Small intestine (tissue), 7 donors: ENCODE data around the gene GLOD4. TPM values are rescaled to one million over a fixed set of nuclear protein-coding genes. Genes with fewer than 3 reads are reported as not detected.
"Not testable (repeated sequence)": the region's sequence is repeated elsewhere in the genome, so short reads cannot be mapped to it uniquely, and the experiment has no call there.

Source experiments
- DNase-seq, 2 donors: peaks; one replicate each; pipeline versions ENCODE4 v3.0.0 to v3.0.0-alpha.2; 2013
- FAIRE-seq: peaks from 2 replicates; lab custom pipeline; 2012; peaks lifted over from hg19 to GRCh38; lab: Jason Lieb, UNC
- H3K27ac ChIP-seq, 3 donors: one replicate each; pipeline ENCODE4 v1.5.1; 2013; ENCODE audit warnings: low read length in 2 of 3, mild to moderate bottlenecking in 2 of 3, control low read depth in 1 of 3, inconsistent platforms in 1 of 3, low read depth in 1 of 3, moderate library complexity in 1 of 3
- H3K27me3 ChIP-seq, 3 donors: one replicate each; pipeline ENCODE4 v1.6.1; 2013; ENCODE audit warnings: low read length in 3 of 3, inconsistent platforms in 1 of 3; ENCODE audit not compliant: control insufficient read depth in 3 of 3, insufficient read depth in 3 of 3
- H3K36me3 ChIP-seq, 3 donors: one replicate each; pipeline ENCODE4 v1.6.1; 2013; ENCODE audit warnings: low read length in 3 of 3, inconsistent platforms in 1 of 3, low read depth in 1 of 3, mild to moderate bottlenecking in 1 of 3, moderate library complexity in 1 of 3; ENCODE audit not compliant: control insufficient read depth in 3 of 3, insufficient read depth in 2 of 3
- H3K4me1 ChIP-seq, 3 donors: one replicate each; pipeline ENCODE4 v1.6.1; 2013; ENCODE audit warnings: low read length in 2 of 3, inconsistent platforms in 1 of 3, low read depth in 1 of 3, mild to moderate bottlenecking in 1 of 3, moderate library complexity in 1 of 3; ENCODE audit not compliant: control insufficient read depth in 3 of 3, insufficient read depth in 2 of 3
- H3K4me3 ChIP-seq, 3 donors: one replicate each; pipeline ENCODE4 v1.5.1; 2013; ENCODE audit warnings: low read length in 3 of 3, control low read depth in 1 of 3, inconsistent platforms in 1 of 3, low read depth in 1 of 3, mild to moderate bottlenecking in 1 of 3, moderate library complexity in 1 of 3
- H3K9me3 ChIP-seq, 2 donors: one replicate each; pipeline ENCODE4 v1.6.1; 2013; ENCODE audit warnings: low read depth in 1 of 2, low read length in 1 of 2; ENCODE audit not compliant: control insufficient read depth in 2 of 2, insufficient read depth in 1 of 2
- WGBS, 3 donors: extraction: QIAGEN DNeasy Blood & Tissue Kit; methylation state at CpG; one replicate each; pipeline ENCODE4 v1.1.7; 2013; 5-methylcytosine and 5-hydroxymethylcytosine counted together
- polyA plus RNA-seq, 4 donors: library from polyadenylated mRNA; stranded (reverse) in 3 of 4; unstranded in 1 of 4; fragments of 200-250 nt in 3 of 4; fragments of 120-200 nt in 1 of 4; gene quantifications; one replicate each; pipeline versions ENCODE4 v1.2.1 to v1.2.3, GENCODE V29; 2013
- donor health status: healthy with polysubstance abuse.
- donor health status: control.
- donor health status: control.
- donor health status: Bipolar disorder and iron deficiency.
- donor health status: healthy.

The GLOD4 gene
- polyA plus RNA-seq, 4 donors = 65.4 to 138 (median 84.9) TPM

DNA sequence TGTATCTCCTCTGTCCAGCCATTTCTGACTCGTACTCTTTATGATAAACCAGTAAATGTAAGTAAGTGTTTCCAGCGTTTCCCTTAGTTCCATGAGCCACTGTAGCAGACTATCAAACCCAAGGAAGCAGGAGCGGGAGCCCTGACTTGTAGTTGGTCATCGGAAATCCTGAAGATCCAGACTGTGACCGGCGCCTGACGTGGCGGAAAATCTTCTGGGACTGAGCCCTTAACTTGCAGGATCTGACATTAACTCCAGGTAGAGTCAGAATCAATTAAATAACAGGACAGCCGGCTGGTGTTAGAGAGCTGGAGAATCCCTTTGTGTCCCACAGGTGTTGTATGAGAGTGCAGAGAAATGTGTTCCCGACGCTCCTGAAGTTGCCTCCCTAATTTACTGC, 4.0 kb downstream of the GLOD4 start:
- DNase-seq (no peak), FAIRE-seq (no peak)
- H3K36me3 ChIP-seq = peaks cover 14 to 47% (median 36%) of the 10 kb centered on the region in 3 donors
- H3K27ac ChIP-seq = no peak overlapping the region
- WGBS, 3 donors = 93 to 96% (median 95%) methylated on average over 11 of the region's 11 CpGs
- no peaks in the 10 kb centered on the region for H3K9me3 ChIP-seq
- H3K4me1 ChIP-seq = peaks cover 2 to 6% (median 5%) of the 10 kb centered on the region in 3 donors
- no peak overlapping the region for H3K4me3 ChIP-seq
- no peaks in the 10 kb centered on the region for H3K27me3 ChIP-seq

DNA sequence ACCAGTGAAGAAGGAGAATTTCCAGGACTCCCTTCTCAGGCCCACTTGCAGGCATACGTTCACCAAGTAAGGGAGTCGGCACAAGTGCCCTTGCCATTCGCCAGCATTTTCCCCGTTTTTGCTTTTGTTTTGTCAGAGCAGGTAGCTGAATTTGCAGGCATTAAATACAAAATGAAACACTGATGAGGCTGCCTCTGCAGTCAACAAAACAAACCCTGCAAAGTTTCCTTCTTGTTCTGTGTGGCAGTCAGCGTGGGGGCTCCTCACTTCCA, 7.8 kb downstream of the GLOD4 start:
- Histone ChIP-seq H3K4me1 (no peaks in the 10 kb centered on the region), H3K27me3 (no peaks in the 10 kb centered on the region), H3K9me3 (no peaks in the 10 kb centered on the region), H3K36me3 (peaks cover 22 to 66% (median 51%) of the 10 kb centered on the region in 3 donors), H3K4me3 (no peak overlapping the region), H3K27ac (no peak overlapping the region)
- DNase-seq = no peak
- WGBS, 3 donors = 87 to 93% (median 92%) methylated on average over 5 of the region's 5 CpGs
- no peak for FAIRE-seq

DNA sequence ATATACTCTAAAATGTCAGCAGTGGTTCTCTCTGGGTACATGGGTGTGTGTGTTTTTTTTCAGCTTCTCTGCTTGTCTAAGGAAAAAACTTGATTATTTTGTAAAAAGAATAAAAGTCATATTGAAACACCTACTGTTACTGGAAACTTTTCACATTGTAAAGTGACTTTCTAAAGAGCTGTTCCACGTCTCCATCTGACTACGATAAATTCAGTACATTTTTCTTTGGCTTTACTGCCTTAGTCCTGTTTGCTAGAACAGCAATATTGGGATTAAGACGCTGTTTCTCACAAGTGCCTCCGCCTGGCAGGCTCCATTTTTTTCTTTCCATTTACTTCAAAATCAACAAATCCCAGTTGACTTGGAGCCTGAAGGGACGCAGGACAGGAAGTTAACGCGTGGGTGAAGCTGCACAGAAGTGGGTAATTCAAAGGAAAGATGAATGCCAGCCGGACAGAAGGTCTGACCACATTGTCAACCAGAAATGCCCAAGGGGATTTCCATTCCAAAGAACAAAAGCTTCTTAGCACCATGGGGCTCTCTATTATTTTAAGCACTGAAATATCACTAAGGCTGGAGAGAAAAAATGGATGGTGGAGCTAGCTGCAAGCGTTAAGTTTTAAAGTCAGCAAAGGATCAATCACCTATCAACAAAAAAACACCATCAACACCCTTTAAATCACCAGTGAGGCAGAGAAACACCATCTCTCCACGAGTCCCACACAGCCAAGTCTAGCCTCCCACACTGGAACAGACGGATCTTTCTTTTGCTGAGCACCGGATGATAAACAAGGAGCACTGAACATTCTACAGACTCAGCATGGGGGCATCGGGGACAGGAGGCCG, 8.4 kb downstream of the GLOD4 start:
- no peak for FAIRE-seq
- H3K36me3 ChIP-seq = peaks cover 22 to 67% (median 54%) of the 10 kb centered on the region in 3 donors
- WGBS, 3 donors = 75 to 88% (median 80%) methylated on average over 14 of the region's 14 CpGs

DNA sequence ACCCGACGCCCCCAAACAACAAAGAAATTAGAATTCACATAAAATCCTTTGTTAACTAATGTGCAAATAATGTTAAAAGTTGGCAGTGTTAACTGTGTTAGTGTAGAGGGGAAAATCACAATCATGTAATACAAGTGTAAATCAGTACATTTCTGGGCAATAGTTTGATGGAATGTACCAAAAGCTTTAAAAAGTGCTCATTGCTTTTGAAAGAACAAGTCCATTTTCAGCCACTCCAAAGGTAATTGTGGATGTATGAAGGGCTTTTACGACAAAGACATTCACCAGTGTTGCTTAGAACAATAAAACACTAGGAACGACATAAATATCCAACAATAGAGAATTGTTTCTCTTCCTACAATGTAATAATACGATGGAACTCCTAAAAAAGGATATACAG, 9.1 kb downstream of the GLOD4 start:
- H3K27ac ChIP-seq = no peak overlapping the region
- no peaks in the 10 kb centered on the region for H3K27me3 ChIP-seq
- H3K4me3 ChIP-seq = no peak overlapping the region
- WGBS, 3 donors = 83 to 84% (median 83%) methylated on average over 5 of the region's 5 CpGs
- no peaks in the 10 kb centered on the region for H3K9me3 ChIP-seq
- no peaks in the 10 kb centered on the region for H3K4me1 ChIP-seq
- DNase-seq (no peak), FAIRE-seq (no peak)
- H3K36me3 ChIP-seq = peaks cover 20 to 68% (median 49%) of the 10 kb centered on the region in 3 donors

More for the DNA sequence above, 8.4 kb downstream of the GLOD4 start:
- H3K4me3 ChIP-seq = no peak overlapping the region
- H3K27ac ChIP-seq = no peak overlapping the region
- H3K9me3 ChIP-seq = no peaks in the 10 kb centered on the region
- no peaks in the 10 kb centered on the region for H3K27me3 ChIP-seq
- DNase-seq = no peak
- H3K4me1 ChIP-seq = no peaks in the 10 kb centered on the region

DNA sequence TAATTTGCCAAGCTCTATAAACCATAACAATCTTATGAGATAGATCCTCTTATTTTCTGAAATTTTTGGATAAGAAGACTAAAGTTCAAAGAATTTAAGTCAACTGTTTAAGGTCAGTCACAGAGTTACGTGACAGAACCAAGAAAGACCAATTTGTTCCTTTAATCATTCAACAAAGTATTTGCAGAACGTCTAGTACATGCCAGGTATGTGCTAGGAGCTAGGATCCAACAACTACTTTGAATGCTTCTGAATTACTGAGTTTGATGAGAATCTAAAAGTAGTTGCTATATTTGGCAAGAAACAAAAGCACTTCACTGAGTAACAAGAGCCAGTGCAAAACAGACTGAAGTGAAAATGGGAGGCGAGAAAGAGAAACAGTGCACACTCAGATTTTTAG, 15.0 kb downstream of the GLOD4 start:
- H3K9me3 ChIP-seq = no peaks in the 10 kb centered on the region
- peaks cover 12 to 59% (median 29%) of the 10 kb centered on the region in 3 donors for H3K36me3 ChIP-seq
- no peaks in the 10 kb centered on the region for H3K27me3 ChIP-seq
- no peak overlapping the region for H3K27ac ChIP-seq
- 78 to 81% (median 79%) methylated on average over 3 of the region's 3 CpGs for WGBS, 3 donors
- no peak overlapping the region for H3K4me3 ChIP-seq
- FAIRE-seq (no peak), DNase-seq (no peak)
- H3K4me1 ChIP-seq = no peaks in the 10 kb centered on the region

DNA sequence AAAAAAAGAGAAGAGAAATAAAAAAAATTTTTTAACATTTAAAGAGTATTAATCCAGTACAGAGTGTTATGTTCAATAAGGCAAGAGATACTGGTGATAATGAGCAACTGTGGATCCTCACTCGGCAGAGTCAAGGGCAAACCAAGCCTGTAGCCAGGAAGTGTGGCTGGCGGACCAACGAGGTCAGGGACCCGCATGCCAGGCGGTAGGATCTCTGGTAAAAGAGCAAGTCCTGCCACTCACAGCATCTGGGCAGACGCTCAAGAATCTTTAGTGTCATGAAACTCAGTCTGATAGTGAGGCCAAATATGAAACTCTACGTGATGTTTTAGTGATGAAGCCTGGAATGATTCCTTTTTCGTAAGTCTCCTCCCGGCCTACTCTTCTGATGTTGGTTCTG, 21.7 kb downstream of the GLOD4 start:
- FAIRE-seq = no peak
- H3K27ac ChIP-seq = no peak overlapping the region
- no peaks in the 10 kb centered on the region for H3K4me1 ChIP-seq
- DNase-seq = no peak
- no peaks in the 10 kb centered on the region for H3K27me3 ChIP-seq
- no peaks in the 10 kb centered on the region for H3K9me3 ChIP-seq
- no peak overlapping the region for H3K4me3 ChIP-seq
- H3K36me3 ChIP-seq = peaks cover 5 to 60% (median 8%) of the 10 kb centered on the region in 3 donors
- WGBS, 3 donors = 89 to 91% (median 91%) methylated on average over 9 of the region's 9 CpGs

DNA sequence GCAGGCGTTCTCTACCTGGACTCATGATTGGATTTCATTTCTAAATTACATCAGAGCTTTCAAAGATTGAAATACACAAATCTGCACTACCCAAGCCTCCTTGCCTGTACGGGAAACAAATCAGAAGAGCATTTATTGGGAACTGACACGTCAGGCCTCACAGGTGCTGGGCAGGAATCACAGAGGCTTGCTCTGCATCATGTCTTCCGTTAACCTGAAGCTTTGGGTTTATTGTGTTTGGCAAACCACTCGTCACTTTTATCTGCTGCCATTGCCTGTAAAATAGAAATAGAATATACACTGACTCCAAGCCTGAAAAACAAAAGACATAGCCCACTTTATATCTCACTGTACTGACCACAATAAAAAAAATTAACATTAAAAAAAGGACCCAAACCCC, 22.1 kb downstream of the GLOD4 start:
- H3K27me3 ChIP-seq = no peaks in the 10 kb centered on the region
- H3K4me1 ChIP-seq = no peaks in the 10 kb centered on the region
- FAIRE-seq = no peak
- no peak for DNase-seq
- H3K36me3 ChIP-seq = peaks cover 5 to 56% (median 8%) of the 10 kb centered on the region in 3 donors
- H3K4me3 ChIP-seq = no peak overlapping the region
- H3K9me3 ChIP-seq = no peaks in the 10 kb centered on the region
- 93 to 97% (median 93%) methylated on average over 5 of the region's 5 CpGs for WGBS, 3 donors
- H3K27ac ChIP-seq = no peak overlapping the region

DNA sequence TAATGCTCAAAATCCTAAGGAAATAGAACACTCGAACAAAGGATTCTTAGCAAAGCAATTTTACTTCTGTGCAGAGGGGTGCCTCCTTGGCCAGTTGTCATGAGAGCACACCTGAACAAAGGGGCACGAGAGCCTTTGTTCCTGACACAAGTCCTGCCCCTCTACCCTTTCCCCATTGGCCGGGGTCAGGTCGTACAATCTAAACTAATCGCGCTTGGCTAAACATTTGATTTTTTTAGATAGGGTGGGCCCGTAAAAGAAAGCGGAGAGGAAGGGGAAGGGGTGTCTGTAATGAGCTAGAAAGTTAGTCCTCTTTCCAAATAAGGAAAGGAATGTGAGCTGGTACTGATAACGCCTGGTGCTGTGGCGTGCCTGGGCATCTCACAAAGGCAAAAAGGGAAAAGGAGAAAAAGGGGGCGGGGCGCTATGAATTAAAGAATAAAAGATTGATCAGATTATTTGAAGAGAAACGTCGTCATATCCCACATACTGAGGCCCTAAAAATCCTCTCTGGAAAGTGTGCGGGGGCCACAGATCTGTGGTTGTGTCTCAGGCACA, 26.0 kb downstream of the GLOD4 start:
- H3K4me3 ChIP-seq, H3K27me3 ChIP-seq, DNase-seq, H3K4me1 ChIP-seq, H3K27ac ChIP-seq, FAIRE-seq, H3K9me3 ChIP-seq: not testable (repeated sequence)
- WGBS, 3 donors = 73 to 85% (median 81%) methylated on average over 15 of the region's 15 CpGs
- peaks cover 3 to 37% (median 3%) of the 10 kb centered on the region in 3 donors for H3K36me3 ChIP-seq
